Smooth muscle cell (in vitro differentiated cells): Measurements from ENCODE around the gene TGM6. TPM values are rescaled to one million over a fixed set of nuclear protein-coding genes. Genes with fewer than 3 reads are reported as not detected.

Source experiments
- DNase-seq: peaks from one replicate; lab custom pipeline; 2025; ENCODE audit not compliant: unreplicated experiment; lab: John Stamatoyannopoulos, UW
- H2AFZ ChIP-seq: fragments of 200-600 bp; sonication (generic); 2 replicates; pipeline ENCODE4 v1.6.0; 2016; ENCODE audit warnings: antibody characterized with exemption, low read depth, mild to moderate bottlenecking
- H3F3A ChIP-seq: fragments of 200-600 bp; sonication (generic); 2 replicates; pipeline ENCODE4 v1.6.0; 2017; ENCODE audit warnings: antibody characterized with exemption, low read depth
- H3K27ac ChIP-seq: fragments of 200-600 bp; sonication (generic); 2 replicates; pipeline ENCODE4 v1.5.1; 2016; ENCODE audit warnings: low read depth, mild to moderate bottlenecking
- H3K27me3 ChIP-seq: fragments of 200-600 bp; sonication (generic); 2 replicates; pipeline ENCODE4 v1.6.1; 2016; ENCODE audit warnings: low read depth, mild to moderate bottlenecking
- H3K36me3 ChIP-seq: fragments of 200-600 bp; sonication (generic); 2 replicates; pipeline ENCODE4 v1.5.1; 2016; ENCODE audit warnings: low read depth
- H3K4me1 ChIP-seq: fragments of 200-600 bp; sonication (generic); 2 replicates; pipeline ENCODE4 v1.5.1; 2016; ENCODE audit warnings: low read depth
- H3K4me2 ChIP-seq: fragments of 200-600 bp; sonication (generic); 2 replicates; pipeline ENCODE4 v1.6.0; 2016; ENCODE audit warnings: mild to moderate bottlenecking
- H3K4me3 ChIP-seq: fragments of 200-600 bp; sonication (generic); 2 replicates; pipeline ENCODE4 v1.5.1; 2016; ENCODE audit warnings: mild to moderate bottlenecking
- H3K79me2 ChIP-seq: fragments of 200-600 bp; sonication (generic); 2 replicates; pipeline ENCODE4 v1.6.0; 2016; ENCODE audit warnings: low read depth, mild to moderate bottlenecking
- H3K9ac ChIP-seq: fragments of 200-600 bp; sonication (generic); 2 replicates; pipeline ENCODE4 v1.6.0; 2016; ENCODE audit warnings: low read depth
- H3K9me3 ChIP-seq: fragments of 200-600 bp; sonication (generic); replicated peaks from 2 replicates; pipeline ENCODE4 v1.5.1; 2016; ENCODE audit warnings: low read depth
- H4K20me1 ChIP-seq: fragments of 200-600 bp; sonication (generic); 2 replicates; pipeline ENCODE4 v1.6.0; 2016; ENCODE audit warnings: low read depth
- WGBS: methylation state at CpG from one replicate; pipeline ENCODE4 v1.1.7; 2016; ENCODE audit warnings: low lambda C conversion rate; 5-methylcytosine and 5-hydroxymethylcytosine counted together
- polyA plus RNA-seq: library from polyadenylated mRNA; unstranded; fragments of >200 nt; fragmentation: Nextera tagmentation; extraction: Ambion mirVana; gene quantifications from 2 replicates; pipeline ENCODE4 v1.2.1, GENCODE V29; 2016
- total RNA-seq: library from RNA; depleted of rRNA; stranded (reverse); fragments of >200 nt; gene quantifications from 2 replicates; pipeline ENCODE4 v1.2.3, GENCODE V29; 2014
- TF ChIP-seq, protein P1 (sequence below): fragments of 200-600 bp; sonication (generic); IDR thresholded peaks from 2 replicates; pipeline ENCODE4 v1.5.1; 2017; ENCODE audit warnings: borderline replicate concordance, mild to moderate bottlenecking, antibody characterized with exemption; ENCODE audit not compliant: insufficient read depth, poor library complexity, severe bottlenecking

TGM6 gene
- total and polyA plus RNA-seq, 2 experiments from 2014 or later = not detected

- TF ChIP-seq, protein P1, sequence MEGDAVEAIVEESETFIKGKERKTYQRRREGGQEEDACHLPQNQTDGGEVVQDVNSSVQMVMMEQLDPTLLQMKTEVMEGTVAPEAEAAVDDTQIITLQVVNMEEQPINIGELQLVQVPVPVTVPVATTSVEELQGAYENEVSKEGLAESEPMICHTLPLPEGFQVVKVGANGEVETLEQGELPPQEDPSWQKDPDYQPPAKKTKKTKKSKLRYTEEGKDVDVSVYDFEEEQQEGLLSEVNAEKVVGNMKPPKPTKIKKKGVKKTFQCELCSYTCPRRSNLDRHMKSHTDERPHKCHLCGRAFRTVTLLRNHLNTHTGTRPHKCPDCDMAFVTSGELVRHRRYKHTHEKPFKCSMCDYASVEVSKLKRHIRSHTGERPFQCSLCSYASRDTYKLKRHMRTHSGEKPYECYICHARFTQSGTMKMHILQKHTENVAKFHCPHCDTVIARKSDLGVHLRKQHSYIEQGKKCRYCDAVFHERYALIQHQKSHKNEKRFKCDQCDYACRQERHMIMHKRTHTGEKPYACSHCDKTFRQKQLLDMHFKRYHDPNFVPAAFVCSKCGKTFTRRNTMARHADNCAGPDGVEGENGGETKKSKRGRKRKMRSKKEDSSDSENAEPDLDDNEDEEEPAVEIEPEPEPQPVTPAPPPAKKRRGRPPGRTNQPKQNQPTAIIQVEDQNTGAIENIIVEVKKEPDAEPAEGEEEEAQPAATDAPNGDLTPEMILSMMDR = no peak
- no peak overlapping the region for H3K9ac ChIP-seq
- peaks cover 25% of the 10 kb centered on the region for H3F3A ChIP-seq
- H3K4me3 ChIP-seq = no peak overlapping the region
- H3K27ac ChIP-seq = no peak overlapping the region
- no peak overlapping the region for H3K4me2 ChIP-seq
- H3K79me2 ChIP-seq = peaks cover under 1% of the 10 kb centered on the region
- H2AFZ ChIP-seq = no peak overlapping the region
- H3K4me1 ChIP-seq = no peaks in the 10 kb centered on the region
- DNase-seq = no peak
- H3K27me3 ChIP-seq = no peaks in the 10 kb centered on the region
- H4K20me1 ChIP-seq = peaks cover 61% of the 10 kb centered on the region
- no peaks in the 10 kb centered on the region for H3K9me3 ChIP-seq
- WGBS = 74% methylated on average over 4 of the region's 4 CpGs
- peaks cover 34% of the 10 kb centered on the region for H3K36me3 ChIP-seq
Measured at GRCh38 chr20:2460752-2461424, 80.2 kb downstream of the TGM6 start.

GRCh38 chr20:2462484-2462883 lies 81.8 kb downstream of the TGM6 start:
- H3K9me3 ChIP-seq = no peaks in the 10 kb centered on the region
- 97% methylated on average over 3 of the region's 3 CpGs for WGBS
- peaks cover 29% of the 10 kb centered on the region for H3F3A ChIP-seq
- H3K4me1 ChIP-seq = no peaks in the 10 kb centered on the region
- no peak overlapping the region for H3K9ac ChIP-seq
- no peak overlapping the region for H3K27ac ChIP-seq
- H3K36me3 ChIP-seq = peaks cover 37% of the 10 kb centered on the region
- peaks cover 77% of the 10 kb centered on the region for H4K20me1 ChIP-seq
- H3K4me2 ChIP-seq = no peak overlapping the region
- no peak for DNase-seq
- H3K4me3 ChIP-seq = no peak overlapping the region
- H3K79me2 ChIP-seq = peaks cover 16% of the 10 kb centered on the region
- TF ChIP-seq, protein P1 = no peak
- no peak overlapping the region for H2AFZ ChIP-seq
- no peaks in the 10 kb centered on the region for H3K27me3 ChIP-seq

GRCh38 chr20:2463616-2464365 lies 83.1 kb downstream of the TGM6 start:
- Histone ChIP-seq H2AFZ (no peak overlapping the region), H3K4me2 (no peak overlapping the region), H3F3A (peaks cover 29% of the 10 kb centered on the region), H3K79me2 (peaks cover 29% of the 10 kb centered on the region), H3K27ac (no peak overlapping the region), H3K9ac (no peak overlapping the region), H3K27me3 (no peaks in the 10 kb centered on the region), H3K36me3 (peaks cover 37% of the 10 kb centered on the region), H3K9me3 (no peaks in the 10 kb centered on the region), H3K4me3 (no peak overlapping the region), H3K4me1 (peaks cover 5% of the 10 kb centered on the region), H4K20me1 (peaks cover 90% of the 10 kb centered on the region)
- TF ChIP-seq, protein P1 = no peak
- DNase-seq = no peak
- 93% methylated on average over 9 of the region's 9 CpGs for WGBS

- Histone ChIP-seq H3K4me1 (peaks cover 10% of the 10 kb centered on the region), H3K4me2 (no peak overlapping the region), H3K79me2 (peaks cover 42% of the 10 kb centered on the region), H3K36me3 (peaks cover 32% of the 10 kb centered on the region), H3K27ac (no peak overlapping the region), H3F3A (peaks cover 26% of the 10 kb centered on the region), H3K27me3 (no peaks in the 10 kb centered on the region), H3K9me3 (no peaks in the 10 kb centered on the region), H3K9ac (no peak overlapping the region), H4K20me1 (peaks cover 99% of the 10 kb centered on the region), H3K4me3 (no peak overlapping the region), H2AFZ (no peak overlapping the region)
- TF ChIP-seq, protein P1 = no peak
- no peak for DNase-seq
- 96% methylated on average over 6 of the region's 6 CpGs for WGBS
Measured at GRCh38 chr20:2465100-2465499, 84.4 kb downstream of the TGM6 start.
